ENCODE results near the gene PPA1.
"Not testable (repeated sequence)": the region's sequence is repeated elsewhere in the genome, so short reads cannot be mapped to it uniquely, and the experiment has no call there.

Gene PPA1
- 109 to 116 reads per million in 2 donors for total RNA-seq

- peak; percentile 98 for DNase-seq
These were observed at the start of gene PPA1 for GRCh38 chr10:70233109-70233938. PPA1 (minus strand) TSS chr10:70233429; CDS start chr10:70233327, 102 bp downstream.

- no peak for DNase-seq
These were observed 48.4 kb upstream of the PPA1 start for GRCh38 chr10:70281609-70282008.

GRCh38 chr10:70280099-70280498 lies 46.9 kb upstream of the PPA1 start:
- no peak for DNase-seq

- no peak for DNase-seq
These were observed 44.3 kb upstream of the PPA1 start for GRCh38 chr10:70277396-70278030.

- no peak for DNase-seq
These were observed 41.4 kb upstream of the PPA1 start for GRCh38 chr10:70274643-70275042.

GRCh38 chr10:70272925-70273316 lies 39.7 kb upstream of the PPA1 start:
- DNase-seq = no peak

- no peak for DNase-seq
These were observed 39.0 kb upstream of the PPA1 start for GRCh38 chr10:70271996-70272924.

- no peak for DNase-seq
These were observed 37.7 kb upstream of the PPA1 start for GRCh38 chr10:70270952-70271351.

GRCh38 chr10:70269741-70270140 lies 36.5 kb upstream of the PPA1 start:
- no peak for DNase-seq

GRCh38 chr10:70268376-70268775 lies 35.1 kb upstream of the PPA1 start:
- DNase-seq = no peak

GRCh38 chr10:70267161-70267933 lies 34.1 kb upstream of the PPA1 start:
- no peak for DNase-seq

- DNase-seq = no peak
These were observed 33.5 kb upstream of the PPA1 start for GRCh38 chr10:70266701-70267100.

- DNase-seq = no peak
These were observed 32.8 kb upstream of the PPA1 start for GRCh38 chr10:70266056-70266455.

GRCh38 chr10:70265032-70265689 lies 31.9 kb upstream of the PPA1 start:
- no peak for DNase-seq

- no peak for DNase-seq
These were observed 27.5 kb upstream of the PPA1 start for GRCh38 chr10:70260734-70261133.

GRCh38 chr10:70260259-70260658 lies 27.0 kb upstream of the PPA1 start:
- DNase-seq = no peak

GRCh38 chr10:70258216-70258615 lies 25.0 kb upstream of the PPA1 start:
- no peak for DNase-seq

- not testable (repeated sequence) for DNase-seq
These were observed 24.6 kb upstream of the PPA1 start for GRCh38 chr10:70257816-70258215.

GRCh38 chr10:70256463-70256862 lies 23.2 kb upstream of the PPA1 start:
- DNase-seq = no peak

- DNase-seq = no peak
These were observed 22.4 kb upstream of the PPA1 start for GRCh38 chr10:70255329-70256299.
